Heart right ventricle (tissue), 16 donors: ENCODE measurements around the gene AFF1. TPM values are rescaled to one million over a fixed set of nuclear protein-coding genes. Genes with fewer than 3 reads are reported as not detected.
A peak's percentile ranks its signal among the peaks of the same experiment; 100 is the strongest.

Experiments used
- ATAC-seq, 8 donors: fragments of 200-7000 bp; cut with Tn5 transposase; one replicate each; pipeline ENCODE4 v1.9.1; 2020; ENCODE audit warnings: mild to moderate bottlenecking in 8 of 8, moderate library complexity in 8 of 8, moderate number of reproducible peaks in 1 of 8
- DNase-seq, 2 donors: peaks; one replicate each; pipeline ENCODE4 v3.0.0-alpha.2; 2020
- H3K27ac ChIP-seq, 10 donors: fragments of 200-600 bp; sonication (generic) in 2 of 10; one replicate each; pipeline versions ENCODE4 v1.5.0 to v1.8.0; 2020 to 2022; ENCODE audit warnings: mild to moderate bottlenecking in 3 of 10
- H3K27me3 ChIP-seq, 7 donors: fragments of 200-600 bp; one replicate each; pipeline ENCODE4 v1.8.0; 2021 to 2022; ENCODE audit warnings: mild to moderate bottlenecking in 2 of 7
- H3K36me3 ChIP-seq, 9 donors: fragments of 200-600 bp; sonication (generic) in 1 of 9; one replicate each; pipeline versions ENCODE4 v1.5.0 to v1.8.0; 2020 to 2022; ENCODE audit warnings: mild to moderate bottlenecking in 2 of 9
- H3K4me1 ChIP-seq, 9 donors: fragments of 200-600 bp; sonication (generic) in 1 of 9; one replicate each; pipeline versions ENCODE4 v1.5.0 to v1.8.0; 2020 to 2022; ENCODE audit warnings: mild to moderate bottlenecking in 4 of 9
- H3K4me3 ChIP-seq, 10 donors: fragments of 200-600 bp; sonication (generic) in 2 of 10; one replicate each; pipeline versions ENCODE4 v1.5.0 to v1.8.0; 2020 to 2022; ENCODE audit warnings: mild to moderate bottlenecking in 7 of 10, moderate library complexity in 2 of 10
- H3K9me3 ChIP-seq, 11 donors: fragments of 200-600 bp in 10 of 11; sonication (generic) in 2 of 11; one replicate each; pipeline versions ENCODE4 v1.5.0 to v1.8.0; 2013 to 2022; ENCODE audit warnings: mild to moderate bottlenecking in 2 of 11, control low read depth in 1 of 11, moderate library complexity in 1 of 11
- WGBS, 2 donors: extraction: QIAGEN DNeasy Blood & Tissue Kit; methylation state at CpG; one replicate each; pipeline ENCODE4 v1.1.7; 2013; ENCODE audit warnings: inconsistent platforms in 1 of 2; 5-methylcytosine and 5-hydroxymethylcytosine counted together
- intact Hi-C, 10 donors: fragments of 100-400 bp; cut with DNase I; formaldehyde crosslinking; loops; one replicate each; pipeline versions ENCODE4 v1.11.1 to v1.14.2; 2022
- polyA plus RNA-seq, 2 donors: library from polyadenylated mRNA; stranded (reverse); fragments of 200-250 nt; gene quantifications; one replicate each; pipeline ENCODE4 v1.2.3, GENCODE V29; 2013
- total RNA-seq, 10 donors: library from RNA; stranded (reverse); fragmentation: NEBNext Ultra II Directional in 3 of 10; extraction: Animal tissue kit (Norgen Biotek cat#: 25700) in 3 of 10; gene quantifications; one replicate each; pipeline versions ENCODE4 v1.2.1 to v1.2.4, GENCODE V29; 2021 to 2023
- TF ChIP-seq, protein P1 (sequence below), 9 donors: fragments of 200-600 bp; sonication (generic) in 2 of 9; IDR thresholded peaks; one replicate each; pipeline versions ENCODE4 v1.5.0 to v1.8.0; 2021 to 2022; ENCODE audit warnings: antibody characterized with exemption in 9 of 9, mild to moderate bottlenecking in 5 of 9, moderate library complexity in 1 of 9
- donor health status: Arrhythmogenic right ventricular cardiomyopathy.
- donor health status: ischemic (EF 13 %, LVEDD 7.1; RV severe dilation, severe dysfunction).
- donor health status: healthy with polysubstance abuse.
- donor health status: DM: no; HTN: yes; CAD: no.
- donor health status: DM: no; HTN: no; CAD: no.
- donor health status: ischemic (EF 25% LVEDD 6.9; RV normal size, moderate dysfunction).
- donor health status: ischemic (EF 25% LVEDD 5.7; RV mildly dilated, moderate dysfunction).
- donor health status: healthy.
- donor health status: DM: yes; HTN: yes; CAD: no.
- donor health status: Ischemic cardiomyopathy.
- donor health status: ischemic (EF 35%, LVEDD 5.7; RV mildly dilated, moderate dysfunction).
- donor health status: nonischemic (EF 11% LVEDD 7.7; RV severe dilation, severe dysfunction).
- donor health status: DM: yes; HTN: yes; CAD: no.
- donor health status: PGD.
- donor health status: ischemic (EF 29% LVEDD 5.4; RV normal size, mild dysfunction).
- donor health status: nonischemic (EF 23%, LVEDD 6.1; RV moderate dilation, normal function).

AFF1 gene
- total and polyA plus RNA-seq, 12 donors = 44.4 to 90.2 (median 74.5) TPM

DNA sequence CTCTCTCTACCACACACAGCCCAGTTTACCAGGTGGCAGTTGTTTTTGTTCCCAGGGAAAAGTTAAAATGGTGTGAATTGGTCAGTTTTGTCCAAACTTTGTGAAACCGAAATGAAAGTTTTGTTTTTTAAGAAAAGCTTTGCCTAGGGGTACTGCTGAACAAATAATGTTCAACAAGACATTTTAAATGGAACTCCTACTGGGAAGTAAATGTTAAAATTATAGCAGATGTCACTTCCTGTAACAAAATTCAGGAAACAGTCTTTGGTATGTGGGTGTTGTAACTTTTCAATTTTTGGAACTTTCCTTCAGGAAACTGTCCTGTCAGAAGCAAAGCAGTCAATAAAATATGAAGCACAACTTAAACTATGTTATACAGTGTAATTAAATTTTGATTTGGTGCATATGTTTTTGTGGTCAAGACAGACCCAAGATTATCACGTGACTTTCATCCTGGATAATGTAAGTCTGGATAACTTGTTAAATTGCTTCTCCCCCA lies 79.5 kb downstream of the AFF1 start:
- DNase-seq = no peak
- no peaks in the 10 kb centered on the region for H3K9me3 ChIP-seq
- H3K27me3 ChIP-seq = no peaks in the 10 kb centered on the region
- intact Hi-C loops = loop anchor here in 1 of 10 donors (5.0 kb wide), 1 partner anchor 38 kb away; no protein-coding TSS in a partner anchor
- H3K27ac ChIP-seq = peak overlapping the region; percentile 19 to 93 (median 68)
- peak in 6 of 8 donors; percentile 23 to 63 (median 34) for ATAC-seq
- peak overlapping the region in 5 of 10 donors; percentile 2 to 15 (median 11) for H3K4me3 ChIP-seq
- peaks cover 13 to 100% (median 84%) of the 10 kb centered on the region in 9 donors for H3K4me1 ChIP-seq
- no peaks in the 10 kb centered on the region for H3K36me3 ChIP-seq
- TF ChIP-seq, protein P1, sequence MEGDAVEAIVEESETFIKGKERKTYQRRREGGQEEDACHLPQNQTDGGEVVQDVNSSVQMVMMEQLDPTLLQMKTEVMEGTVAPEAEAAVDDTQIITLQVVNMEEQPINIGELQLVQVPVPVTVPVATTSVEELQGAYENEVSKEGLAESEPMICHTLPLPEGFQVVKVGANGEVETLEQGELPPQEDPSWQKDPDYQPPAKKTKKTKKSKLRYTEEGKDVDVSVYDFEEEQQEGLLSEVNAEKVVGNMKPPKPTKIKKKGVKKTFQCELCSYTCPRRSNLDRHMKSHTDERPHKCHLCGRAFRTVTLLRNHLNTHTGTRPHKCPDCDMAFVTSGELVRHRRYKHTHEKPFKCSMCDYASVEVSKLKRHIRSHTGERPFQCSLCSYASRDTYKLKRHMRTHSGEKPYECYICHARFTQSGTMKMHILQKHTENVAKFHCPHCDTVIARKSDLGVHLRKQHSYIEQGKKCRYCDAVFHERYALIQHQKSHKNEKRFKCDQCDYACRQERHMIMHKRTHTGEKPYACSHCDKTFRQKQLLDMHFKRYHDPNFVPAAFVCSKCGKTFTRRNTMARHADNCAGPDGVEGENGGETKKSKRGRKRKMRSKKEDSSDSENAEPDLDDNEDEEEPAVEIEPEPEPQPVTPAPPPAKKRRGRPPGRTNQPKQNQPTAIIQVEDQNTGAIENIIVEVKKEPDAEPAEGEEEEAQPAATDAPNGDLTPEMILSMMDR (IDR thresholded peaks at IDR 0.05) = no peak
- WGBS, 2 donors = 25 to 37% methylated on average over 2 of the region's 2 CpGs

DNA sequence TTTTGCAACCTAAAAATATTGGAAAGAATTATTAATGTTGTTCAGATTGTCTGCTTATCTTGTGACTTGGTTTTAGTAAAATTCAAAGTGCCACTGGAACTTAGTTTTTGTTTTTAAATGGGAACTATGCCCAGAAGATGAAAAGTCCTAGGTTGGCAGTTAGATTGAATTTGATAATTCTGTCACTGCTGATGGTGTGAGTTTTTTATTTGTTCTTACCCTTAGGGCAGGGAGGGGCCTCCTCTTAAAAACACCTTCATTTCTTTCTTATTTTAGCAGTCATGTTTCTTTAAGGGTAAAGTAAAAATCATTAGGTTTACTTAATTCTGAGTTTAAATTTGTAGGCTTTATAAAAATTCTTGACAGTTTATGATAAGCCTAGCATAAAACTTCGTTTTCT lies 80.6 kb downstream of the AFF1 start:
- intact Hi-C loops = no loop called here
- no peak for DNase-seq

DNA sequence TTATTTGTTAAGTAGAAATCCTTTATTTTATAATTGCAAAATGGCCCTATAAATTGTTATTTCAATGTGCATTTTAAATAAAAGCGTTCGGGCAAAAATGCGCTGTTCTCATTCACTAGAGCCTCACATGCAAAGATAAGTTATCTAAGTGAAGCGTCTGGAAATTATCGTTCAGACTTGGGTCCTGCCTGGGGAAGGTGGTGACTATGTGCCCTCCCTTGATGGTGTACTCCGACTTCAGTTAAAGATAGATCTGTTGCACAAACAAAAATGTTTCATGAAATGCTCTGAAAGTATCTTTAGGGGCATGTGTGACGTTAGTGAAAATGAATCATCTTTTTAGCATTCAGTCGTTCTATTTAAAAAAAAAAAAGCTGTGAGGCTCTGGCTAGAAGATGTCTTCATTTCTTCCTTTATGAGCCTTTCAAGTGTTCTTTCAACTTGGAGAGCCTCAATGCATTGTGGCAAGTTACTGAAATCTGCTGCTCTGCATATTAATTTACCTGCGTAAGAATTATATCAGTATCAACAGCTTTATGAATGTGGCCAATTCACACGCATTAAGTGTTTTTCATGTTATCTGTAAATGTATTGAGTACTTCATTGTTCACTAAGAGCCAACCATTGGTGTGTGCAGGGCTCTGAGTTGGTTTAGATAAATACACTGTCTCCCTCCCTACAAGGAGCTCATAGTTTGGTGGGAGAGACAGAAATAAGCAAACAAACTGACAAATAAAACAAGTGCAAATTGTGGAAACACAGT lies 83.0 kb downstream of the AFF1 start:
- 38 to 50% methylated on average over 10 of the region's 10 CpGs for WGBS, 2 donors
- Histone ChIP-seq H3K4me1 (peaks cover 13 to 90% (median 80%) of the 10 kb centered on the region in 9 donors), H3K27me3 (no peaks in the 10 kb centered on the region), H3K9me3 (no peaks in the 10 kb centered on the region), H3K27ac (peak overlapping the region in 7 of 10 donors; percentile 24 to 93 (median 27)), H3K36me3 (no peaks in the 10 kb centered on the region), H3K4me3 (no peak overlapping the region)
- intact Hi-C loops = no loop called here
- TF ChIP-seq, protein P1 (IDR thresholded peaks at IDR 0.05) = no peak
- ATAC-seq = peak in 4 of 8 donors; percentile 38 to 86 (median 64)
- no peak for DNase-seq

More for the DNA sequence above, 80.6 kb downstream of the AFF1 start:
- 44 to 77% methylated on average over 1 of the region's 1 CpG for WGBS, 2 donors
- Histone ChIP-seq H3K27ac (peak overlapping the region in 9 of 10 donors; percentile 19 to 93 (median 69)), H3K27me3 (no peaks in the 10 kb centered on the region), H3K9me3 (no peaks in the 10 kb centered on the region), H3K4me1 (peaks cover 15 to 100% (median 86%) of the 10 kb centered on the region in 9 donors), H3K4me3 (no peak overlapping the region), H3K36me3 (no peaks in the 10 kb centered on the region)
- TF ChIP-seq, protein P1 (IDR thresholded peaks at IDR 0.05) = no peak
- ATAC-seq = no peak

- intact Hi-C loops = no loop called here
- Histone ChIP-seq H3K9me3 (no peaks in the 10 kb centered on the region), H3K4me1 (peaks cover 14 to 90% (median 80%) of the 10 kb centered on the region in 9 donors), H3K36me3 (no peaks in the 10 kb centered on the region), H3K27me3 (no peaks in the 10 kb centered on the region), H3K4me3 (no peak overlapping the region), H3K27ac (peak overlapping the region in 5 of 10 donors; percentile 24 to 93 (median 30))
- TF ChIP-seq, protein P1 (IDR thresholded peaks at IDR 0.05) = no peak
- DNase-seq (no peak), ATAC-seq (no peak)
- 59 to 72% methylated on average over 1 of the region's 1 CpG for WGBS, 2 donors
Observed at GRCh38 chr4:87018753-87019152, 83.9 kb downstream of the AFF1 start.
